Skin epidermis (tissue), 12 donors: Measurements from ENCODE around the gene COL9A3.

Source experiments
- H3K27ac ChIP-seq, 21 experiments: fragments of 200-600 bp; sonication (generic) in 11 of 21; one replicate each; pipeline ENCODE4 v1.5.0; 2020; ENCODE audit warnings: mild to moderate bottlenecking in 3 of 21, inconsistent platforms in 2 of 21, moderate library complexity in 2 of 21
- H3K4me3 ChIP-seq, 7 experiments: fragments of 200-600 bp; sonication (generic) in 2 of 7; one replicate each; pipeline ENCODE4 v1.5.0; 2020; ENCODE audit warnings: inconsistent platforms in 2 of 7, mild to moderate bottlenecking in 2 of 7, moderate library complexity in 1 of 7

The COL9A3 gene

GRCh38 chr20:62816884-62817873, at the start of gene COL9A3:
Gene COL9A3 (plus strand): TSS chr20:62817050. CDS start chr20:62817065, 15 bp downstream.
- Histone ChIP-seq H3K4me3 (peak within 1 kb of the TSS in 2 of 7 experiments; percentile 23 to 34), H3K27ac (peak within 1 kb of the TSS in 1 of 21 experiments; percentile 13)

DNA sequence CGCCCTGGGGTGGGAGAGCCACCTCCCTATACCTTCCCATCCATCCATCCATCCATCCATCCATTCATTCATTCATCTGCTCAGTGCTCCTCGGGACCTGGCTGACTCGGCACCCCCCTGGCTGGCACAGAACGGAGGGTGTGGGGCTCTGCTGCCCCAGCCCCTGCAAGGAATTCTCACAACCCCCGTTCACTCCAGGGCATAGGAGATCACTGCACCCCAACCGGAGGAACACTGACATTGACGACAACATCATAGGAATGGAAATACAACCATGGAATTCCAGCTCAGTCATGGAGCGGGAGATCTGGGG, 48.7 kb upstream of the COL9A3 start:
- Histone ChIP-seq H3K27ac (no peak overlapping the region), H3K4me3 (no peak overlapping the region)

DNA sequence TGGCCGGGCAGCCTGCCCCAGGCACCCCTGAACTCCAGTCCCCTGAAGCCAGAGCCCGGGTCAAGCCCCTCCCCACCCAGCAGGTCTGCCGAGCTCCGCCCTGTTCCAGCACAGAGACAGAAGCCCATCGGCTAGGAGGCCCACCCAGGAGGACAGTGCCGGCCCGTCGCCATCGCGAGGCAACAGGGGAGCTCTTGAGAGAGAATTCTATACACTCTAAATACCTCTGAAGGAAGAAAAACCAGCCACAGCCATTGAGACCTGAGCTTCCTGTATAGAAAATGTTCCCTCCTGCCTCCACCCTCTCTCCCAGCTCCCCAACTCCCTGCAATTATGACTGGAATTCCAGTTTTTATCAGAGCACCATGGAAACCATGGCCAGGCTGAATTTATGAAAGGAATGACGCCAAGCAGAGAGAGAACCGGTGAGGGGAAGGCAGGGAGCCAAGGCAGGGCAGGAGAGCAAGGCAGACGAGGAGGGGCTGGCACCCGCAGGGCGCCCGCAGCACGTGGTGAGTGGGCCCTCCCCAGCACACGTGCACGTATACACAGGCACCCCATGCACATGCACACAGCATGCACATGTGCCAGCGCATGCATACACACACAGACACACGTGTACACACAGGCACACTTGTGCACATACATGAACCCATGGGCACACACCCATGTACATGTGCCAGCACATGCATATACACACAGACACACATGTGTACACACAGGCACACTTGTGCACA, 48.1 kb upstream of the COL9A3 start:
- Histone ChIP-seq H3K27ac (no peak overlapping the region), H3K4me3 (no peak overlapping the region)

DNA sequence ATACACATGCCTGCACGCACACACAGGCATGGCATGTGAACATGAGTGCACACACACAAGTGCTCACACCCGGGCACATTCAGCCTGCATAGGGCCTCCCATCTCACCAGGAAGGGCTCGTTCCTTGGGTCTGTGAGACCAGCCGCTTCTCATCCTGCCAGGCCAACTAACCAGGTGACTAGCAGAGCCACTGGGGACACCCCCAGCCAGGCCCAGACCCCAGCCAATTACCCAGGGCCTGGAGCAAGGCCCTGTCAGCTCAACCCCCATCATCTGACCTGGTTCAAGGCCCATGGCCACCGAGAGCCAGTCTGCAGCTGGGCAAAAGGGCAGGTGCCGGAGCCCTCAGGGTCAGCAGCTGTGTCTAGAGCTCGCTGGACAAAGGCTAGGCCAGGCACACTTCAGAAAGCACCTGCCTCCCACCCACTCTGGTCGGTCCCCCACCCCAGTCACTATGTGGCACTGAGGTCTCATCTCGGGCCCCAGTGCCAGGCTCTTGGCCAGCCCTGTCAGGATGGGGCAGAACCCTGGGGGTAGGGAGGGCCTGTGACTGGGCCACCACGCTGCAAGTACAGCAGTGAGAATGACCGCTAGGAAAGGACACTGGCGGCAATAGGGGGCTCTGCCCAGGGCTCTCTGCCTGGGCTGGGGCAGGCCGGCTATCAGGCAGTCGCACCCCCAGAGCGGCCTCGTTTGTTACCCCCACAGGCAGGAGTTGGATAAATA, 47.3 kb upstream of the COL9A3 start:
- H3K27ac ChIP-seq, result no peak overlapping the region
- H3K4me3 ChIP-seq, result no peak overlapping the region

DNA sequence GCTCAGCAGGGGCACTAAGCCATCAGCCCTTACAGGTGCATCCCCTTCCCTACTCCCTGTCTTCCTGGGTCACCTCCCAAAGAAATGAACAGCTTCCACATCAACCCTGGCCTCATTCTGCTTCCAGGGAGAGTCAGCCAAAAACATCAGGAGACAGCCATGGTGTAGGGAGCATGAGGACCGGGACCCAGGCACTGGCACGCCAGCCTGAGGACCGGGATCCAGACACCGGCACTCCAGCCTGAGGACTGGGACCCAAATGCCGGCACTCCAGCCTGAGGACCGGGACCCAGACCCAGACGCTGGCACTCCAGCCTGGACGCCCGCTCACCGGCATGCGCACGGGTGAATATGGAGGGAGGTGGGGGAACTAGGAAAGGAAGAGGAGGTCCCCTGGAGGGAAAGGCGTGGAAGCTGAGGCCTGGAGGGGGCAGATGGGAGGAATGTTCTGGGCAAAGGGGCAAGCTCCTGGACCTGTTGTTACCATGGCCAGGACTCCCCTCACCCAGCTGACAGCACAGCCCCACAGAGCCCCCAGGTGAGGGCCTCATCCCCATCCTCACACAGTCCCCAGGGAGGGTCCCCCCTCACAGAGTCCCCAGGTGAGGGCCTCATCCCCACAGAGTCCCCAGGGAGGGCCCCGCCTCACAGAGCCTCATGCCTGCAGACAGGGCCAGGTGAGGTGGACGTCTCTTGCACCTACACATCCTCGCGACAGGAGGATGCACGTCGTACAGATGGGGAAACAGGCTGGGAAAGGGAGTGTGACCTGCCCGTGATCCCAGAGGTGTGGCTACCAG, 46.5 kb upstream of the COL9A3 start:
- Histone ChIP-seq H3K27ac (no peak overlapping the region), H3K4me3 (no peak overlapping the region)

- H3K4me3 ChIP-seq, result no peak overlapping the region
- no peak overlapping the region for H3K27ac ChIP-seq
Measured at GRCh38 chr20:62770916-62771315, 45.9 kb upstream of the COL9A3 start.

GRCh38 chr20:62771396-62772102, 45.3 kb upstream of the COL9A3 start:
- Histone ChIP-seq H3K4me3 (no peak overlapping the region), H3K27ac (no peak overlapping the region)

GRCh38 chr20:62772103-62772611, 44.7 kb upstream of the COL9A3 start:
- Histone ChIP-seq H3K27ac (no peak overlapping the region), H3K4me3 (no peak overlapping the region)

- Histone ChIP-seq H3K4me3 (no peak overlapping the region), H3K27ac (no peak overlapping the region)
Measured at GRCh38 chr20:62772619-62772989, 44.2 kb upstream of the COL9A3 start.

DNA sequence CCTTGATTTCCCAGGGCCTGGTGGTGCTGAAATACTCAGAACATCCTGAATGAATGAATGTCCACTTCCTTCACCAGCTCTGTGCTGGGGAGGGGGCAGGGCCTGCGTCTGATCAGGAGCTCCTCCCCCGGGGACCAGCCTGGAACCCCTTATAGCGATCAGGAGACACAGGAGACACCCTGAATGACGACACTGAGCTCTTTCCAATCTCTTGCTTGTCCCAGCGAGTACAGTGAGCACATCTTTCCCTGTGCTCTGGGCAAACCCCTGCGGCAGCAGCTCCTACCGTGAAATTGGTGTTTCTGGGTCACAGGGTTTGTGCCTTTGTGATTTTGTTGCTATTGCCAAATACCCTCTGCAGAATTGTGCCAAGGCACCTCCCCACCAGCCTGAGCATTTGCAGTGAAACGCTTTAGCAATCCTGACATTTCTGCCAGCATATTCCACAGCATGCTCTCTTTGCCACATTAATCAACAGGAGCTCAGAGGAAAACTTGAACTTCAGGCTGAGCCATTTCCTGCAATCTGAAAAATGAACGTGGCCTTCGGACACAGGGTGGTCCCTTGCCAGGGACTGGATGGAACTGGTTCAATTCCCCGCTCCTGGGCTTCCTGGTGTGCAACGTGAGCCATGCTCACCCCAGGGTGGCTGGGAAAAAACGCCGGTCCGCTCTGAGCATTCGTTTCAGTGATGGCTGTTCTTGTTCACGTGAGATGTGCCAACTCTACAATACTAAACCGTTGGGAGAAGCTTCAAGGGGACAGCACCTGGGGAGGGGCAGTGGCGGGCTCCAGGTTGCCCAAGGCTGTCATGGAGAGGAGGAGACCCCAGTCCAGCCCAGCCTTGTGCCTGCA, 43.6 kb upstream of the COL9A3 start:
- no peak overlapping the region for H3K4me3 ChIP-seq
- H3K27ac ChIP-seq, result peak overlapping the region in 1 of 21 experiments; percentile 57

GRCh38 chr20:62773845-62774714, 42.8 kb upstream of the COL9A3 start:
- Histone ChIP-seq H3K4me3 (no peak overlapping the region), H3K27ac (peak overlapping the region in 1 of 21 experiments; percentile 57)

GRCh38 chr20:62774762-62775161, 42.1 kb upstream of the COL9A3 start:
- Histone ChIP-seq H3K27ac (no peak overlapping the region), H3K4me3 (no peak overlapping the region)

- Histone ChIP-seq H3K27ac (peak overlapping the region in 1 of 21 experiments; percentile 65), H3K4me3 (no peak overlapping the region)
Measured at GRCh38 chr20:62775206-62775605, 41.6 kb upstream of the COL9A3 start.

GRCh38 chr20:62776035-62776691, 40.7 kb upstream of the COL9A3 start:
- Histone ChIP-seq H3K4me3 (no peak overlapping the region), H3K27ac (peak overlapping the region in 11 of 21 experiments; percentile 4 to 88 (median 65))

DNA sequence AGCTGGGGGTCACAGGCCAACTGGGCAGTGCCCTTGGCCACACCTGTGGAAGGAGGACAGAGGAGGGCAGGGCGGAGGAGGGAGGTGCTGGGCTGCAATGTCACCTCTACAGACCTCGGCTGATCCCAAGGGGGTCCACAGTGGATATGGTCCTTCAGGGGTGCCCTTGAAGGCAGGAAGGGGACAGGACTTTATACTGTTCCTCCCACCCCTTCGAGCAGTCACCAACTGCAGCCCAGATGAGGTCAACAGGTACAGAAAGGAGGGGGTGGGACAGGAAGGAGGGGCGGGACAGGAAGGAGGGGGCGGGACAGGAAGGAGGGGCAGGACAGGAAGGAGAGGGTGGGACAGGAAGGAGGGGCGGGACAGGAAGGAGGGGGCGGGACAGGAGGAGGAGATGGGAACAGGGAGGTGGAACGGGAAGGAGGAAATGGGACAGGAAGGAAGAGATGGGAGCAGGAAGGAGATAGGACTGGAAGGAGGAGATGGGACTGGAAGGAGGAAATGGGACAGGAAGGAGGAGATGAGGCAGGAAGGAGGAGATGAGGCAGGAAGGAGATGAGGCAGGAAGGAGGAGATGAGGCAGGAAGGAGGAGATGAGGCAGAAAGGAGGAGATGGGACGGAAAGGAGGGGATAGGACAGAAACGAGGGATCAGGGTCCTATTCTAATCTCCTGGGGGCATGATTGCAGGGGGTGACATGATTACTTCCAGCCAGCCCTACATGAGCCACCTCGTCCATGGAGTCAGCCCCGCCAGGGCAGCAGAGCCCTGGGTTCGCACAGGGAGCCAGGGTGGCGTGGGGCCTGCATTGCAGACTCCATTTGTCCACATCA, 39.9 kb upstream of the COL9A3 start:
- peak overlapping the region in 11 of 21 experiments; percentile 4 to 88 (median 65) for H3K27ac ChIP-seq

More for the DNA sequence above, 39.9 kb upstream of the COL9A3 start:
- no peak overlapping the region for H3K4me3 ChIP-seq
